Left lobe of liver (tissue), 2 donors: ENCODE results near the gene TTLL8. TPM values are rescaled to one million over a fixed set of nuclear protein-coding genes. Genes with fewer than 3 reads are reported as not detected.

Experiments
- ATAC-seq: fragments of 200-7000 bp; cut with Tn5 transposase; one replicate; pipeline ENCODE4 v1.9.1; 2020; ENCODE audit warnings: mild to moderate bottlenecking, moderate library complexity
- DNase-seq: peaks from one replicate; pipeline ENCODE4 v3.0.0-alpha.2; 2020; ENCODE audit warnings: low spot score
- total RNA-seq: library from RNA; stranded (reverse); gene quantifications from one replicate; pipeline ENCODE4 v1.2.1, GENCODE V29; 2021
- donor health status: DM: no; HTN: no; CAD: no; lungs with moderate emphysema.
- donor health status: DM: no; HTN: yes; CAD: no.

Gene TTLL8
- total RNA-seq, 1 donor from 2014 or later: not detected

DNA sequence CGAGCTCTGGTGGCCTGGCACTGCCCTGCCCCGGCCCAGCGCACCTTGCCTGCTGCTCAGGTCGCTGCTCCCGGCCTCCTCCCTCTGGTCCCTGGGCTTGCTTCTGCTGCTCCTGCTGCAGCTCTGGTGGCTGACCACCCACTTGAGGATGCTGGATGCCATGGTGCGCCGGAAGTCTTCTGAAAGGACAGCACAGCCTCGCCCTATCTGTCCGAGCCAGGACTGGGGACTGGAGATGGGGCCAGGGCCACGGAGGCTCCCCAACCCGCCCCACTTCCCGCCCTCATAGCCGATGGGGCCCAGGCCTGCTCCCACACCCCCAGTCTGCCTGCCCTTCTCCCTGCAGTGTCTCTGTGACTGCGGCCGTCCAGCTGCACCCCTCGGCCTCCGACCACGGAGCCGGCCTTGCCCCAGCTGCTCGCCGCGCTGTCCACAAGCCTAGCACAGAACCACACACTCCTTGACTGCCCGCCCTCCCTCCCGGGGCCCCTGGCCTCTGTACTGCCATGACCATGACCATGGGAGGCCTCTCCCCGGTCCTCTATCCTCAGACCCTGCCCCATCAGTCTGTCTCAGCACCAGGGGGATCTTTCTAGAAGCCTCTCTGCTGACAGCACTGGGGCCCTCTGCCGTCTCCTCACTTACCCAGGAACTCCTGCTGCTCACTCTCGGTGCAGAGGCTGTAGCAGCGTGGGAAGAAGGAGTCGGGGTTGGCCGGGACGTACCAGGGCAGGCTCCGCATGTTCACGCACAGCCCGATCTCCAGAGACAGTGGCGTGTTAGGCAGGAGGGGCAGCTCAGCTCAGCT is 12.7 kb downstream of the TTLL8 start:
- no peak for ATAC-seq
- DNase-seq: no peak

- DNase-seq: no peak
- no peak for ATAC-seq
Measured at GRCh38 chr22:50044485-50045118, 13.5 kb downstream of the TTLL8 start.

DNA sequence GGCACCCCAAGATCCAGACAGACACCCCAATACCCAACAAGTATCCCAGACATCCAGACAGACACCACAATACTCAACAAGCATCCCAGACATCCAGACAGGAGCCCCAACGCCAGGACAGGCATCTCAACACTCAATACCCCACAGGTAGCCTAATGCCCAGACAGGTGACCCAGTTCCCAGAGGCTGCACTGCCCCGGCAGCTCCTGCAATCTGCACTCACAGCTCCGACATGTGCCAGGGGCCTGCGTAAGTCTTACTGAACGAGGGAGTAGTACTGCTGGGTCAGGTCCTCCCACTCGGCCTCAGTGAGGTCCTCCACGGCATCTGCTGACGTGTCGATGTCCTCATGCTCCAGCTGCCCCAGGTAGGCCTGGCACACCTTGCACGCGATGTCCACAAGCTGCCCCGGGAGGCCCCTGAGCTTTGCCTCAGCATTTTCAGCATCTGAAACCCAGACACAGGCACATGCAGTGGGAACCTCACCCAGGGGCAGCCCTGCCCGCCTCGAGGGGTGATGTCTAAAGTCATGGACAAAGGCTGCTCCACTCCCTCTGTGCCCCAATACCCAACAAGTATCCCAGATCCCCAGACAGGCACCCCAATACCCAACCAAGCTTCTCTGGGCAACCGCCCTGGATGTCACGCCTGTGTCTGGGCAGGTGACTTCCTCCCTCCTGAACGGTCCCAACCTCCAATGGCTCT is 16.6 kb downstream of the TTLL8 start:
- ATAC-seq: no peak
- DNase-seq: no peak

DNA sequence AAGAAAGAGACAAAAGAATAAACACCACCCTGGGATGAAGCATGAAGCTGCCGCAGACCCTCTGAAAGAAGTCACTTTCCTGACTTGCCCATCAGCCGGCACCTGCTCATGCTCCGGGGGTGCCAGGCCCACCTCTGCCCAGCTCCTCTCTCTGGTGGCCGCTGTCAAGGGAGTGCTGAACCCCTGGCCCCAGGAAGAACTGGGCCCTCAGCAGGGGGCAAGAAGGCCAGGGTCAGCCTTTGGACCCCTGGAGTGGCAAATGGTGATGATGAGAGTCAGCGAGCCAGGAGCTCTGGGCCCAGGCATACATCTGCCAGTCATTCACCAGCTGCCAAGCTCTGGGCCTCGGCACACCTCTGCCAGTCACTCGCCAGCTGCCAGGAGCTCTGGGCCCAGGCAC is 17.4 kb downstream of the TTLL8 start:
- ATAC-seq (no peak), DNase-seq (no peak)

DNA sequence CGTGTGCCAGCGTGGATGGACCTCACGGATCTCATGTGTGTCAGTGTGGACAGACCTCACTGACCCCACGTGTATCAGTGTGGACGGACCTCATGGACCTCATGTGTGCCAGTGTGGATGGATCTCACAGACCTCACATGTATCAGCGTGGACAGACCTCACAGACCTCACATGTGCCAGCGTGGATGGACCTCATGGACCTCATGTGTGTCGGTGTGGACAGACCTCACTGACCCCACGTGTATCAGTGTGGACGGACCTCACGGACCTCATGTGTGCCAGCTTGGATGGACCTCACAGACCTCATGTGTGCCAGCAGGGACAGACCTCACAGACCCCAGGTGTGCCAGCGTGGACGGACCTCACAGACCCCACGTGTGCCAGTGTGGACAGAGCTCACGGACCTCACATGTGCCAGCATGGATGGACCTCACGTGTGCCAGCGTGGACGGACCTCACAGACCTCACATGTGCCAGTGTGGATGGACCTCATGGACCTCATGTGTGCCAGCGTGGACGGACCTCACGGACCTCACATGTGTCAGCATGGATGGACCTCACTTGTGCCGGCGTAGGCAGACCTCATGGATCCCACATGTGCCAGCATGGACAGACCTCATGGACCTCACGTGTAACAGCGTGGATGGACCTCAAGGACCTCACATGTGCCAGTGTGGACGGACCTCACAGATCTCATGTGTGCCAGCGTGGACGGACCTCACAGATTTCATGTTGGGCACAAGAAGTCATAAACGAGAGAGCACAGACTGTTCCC is 18.2 kb downstream of the TTLL8 start:
- DNase-seq: no peak
- ATAC-seq: no peak

- no peak for DNase-seq
- ATAC-seq: no peak
Measured at GRCh38 chr22:50035976-50036724, 21.9 kb downstream of the TTLL8 start.

- DNase-seq: no peak
Measured at GRCh38 chr22:50035131-50035881, 22.8 kb downstream of the TTLL8 start.

GRCh38 chr22:50034126-50035081 is 23.7 kb downstream of the TTLL8 start:
- ATAC-seq (no peak), DNase-seq (no peak)

More at GRCh38 chr22:50035131-50035881, 22.8 kb downstream of the TTLL8 start:
- ATAC-seq: no peak

GRCh38 chr22:50032941-50033601 is 25.0 kb downstream of the TTLL8 start:
- no peak for ATAC-seq
- no peak for DNase-seq

GRCh38 chr22:50032109-50032871 is 25.8 kb downstream of the TTLL8 start:
- no peak for ATAC-seq
- DNase-seq: no peak

DNA sequence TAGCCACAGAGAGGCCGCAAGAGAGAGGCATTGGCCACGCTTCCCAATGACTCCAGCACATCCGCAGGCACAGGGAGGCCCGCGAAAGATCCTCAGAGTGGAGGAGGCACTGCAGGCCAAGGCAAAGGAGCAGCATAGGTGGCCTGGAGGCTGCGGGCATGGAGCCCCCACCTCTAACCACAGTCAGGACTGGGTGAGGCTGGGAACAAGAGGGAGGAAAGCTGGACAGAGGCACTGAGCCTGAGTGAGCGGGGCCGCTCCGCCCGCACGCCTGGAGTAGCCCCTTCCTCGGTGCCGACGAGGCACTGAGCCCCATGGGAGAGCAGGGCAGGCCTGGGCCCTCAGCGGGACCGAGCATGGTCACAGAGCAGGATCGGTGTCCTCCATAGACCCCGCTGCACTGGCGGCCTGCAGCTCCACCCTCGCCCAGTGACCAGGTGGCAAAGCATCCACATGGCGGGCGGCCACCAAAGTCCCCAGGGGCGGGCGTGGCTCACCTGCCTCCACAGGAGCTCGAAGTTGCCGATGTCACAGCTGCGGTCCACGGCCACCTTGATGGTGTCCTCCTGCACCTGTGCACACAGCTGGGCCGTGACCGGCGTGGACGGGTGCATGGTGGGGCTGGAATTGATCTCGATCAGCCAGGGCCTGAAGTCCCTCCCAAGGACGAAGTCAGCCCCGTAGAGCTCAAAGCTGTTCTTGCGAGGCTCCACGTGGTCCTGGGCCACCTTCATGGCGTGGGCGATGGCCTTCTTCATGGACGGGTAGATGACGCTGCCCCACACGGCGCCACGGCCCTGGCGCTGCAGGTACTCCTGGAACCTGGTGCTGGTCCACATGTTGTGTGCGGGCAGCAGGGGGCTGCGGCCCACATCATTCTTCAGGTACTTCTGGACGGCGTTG is 26.7 kb downstream of the TTLL8 start:
- DNase-seq: no peak
- ATAC-seq: no peak

- peak; percentile 91 for ATAC-seq
Measured at GRCh38 chr22:50030297-50031188, 27.6 kb downstream of the TTLL8 start.

DNA sequence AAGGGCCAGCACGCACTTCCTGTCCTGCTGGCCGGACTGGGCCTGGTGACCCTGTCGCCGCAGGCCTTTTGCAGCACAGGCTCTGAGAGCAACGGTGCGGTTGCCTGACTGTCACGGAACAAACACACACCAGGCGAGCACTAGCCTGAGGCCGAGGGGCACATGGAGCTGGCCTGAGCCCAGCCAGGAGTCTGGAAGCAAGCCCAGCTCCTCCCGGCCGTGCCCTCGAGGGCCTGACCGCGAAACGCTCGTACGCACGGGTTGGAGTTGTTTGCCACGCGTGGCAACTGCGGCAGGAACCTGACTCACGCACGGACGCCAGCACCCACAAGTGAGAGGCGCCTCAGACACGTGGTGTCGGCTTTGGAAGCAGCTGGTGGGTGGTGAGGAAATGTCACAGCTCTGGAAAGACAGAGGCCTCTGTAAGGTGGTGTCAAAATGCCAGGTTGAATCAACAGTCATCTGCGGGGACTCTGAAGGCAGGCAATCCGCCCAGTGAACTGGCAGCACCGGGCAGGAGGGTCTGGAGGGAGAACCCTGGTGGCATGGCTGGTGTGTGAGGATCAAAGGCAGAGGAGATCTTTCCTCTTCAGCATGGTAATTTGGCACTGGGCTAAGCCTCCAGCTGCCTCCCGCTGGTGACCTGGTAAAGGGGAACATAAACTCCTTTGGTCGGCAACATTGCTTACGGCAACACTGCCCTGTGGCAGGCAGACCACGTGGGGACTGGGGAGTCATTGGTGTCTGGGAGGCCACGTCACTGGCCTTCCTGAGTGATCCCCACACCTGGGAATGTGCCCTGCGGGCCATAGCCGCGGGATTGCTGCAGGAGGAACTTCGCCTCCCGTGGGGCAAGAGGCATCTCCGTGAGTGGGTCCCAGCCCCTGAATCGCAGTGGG is 30.2 kb downstream of the TTLL8 start:
- DNase-seq: no peak

More at GRCh38 chr22:50030297-50031188, 27.6 kb downstream of the TTLL8 start:
- peak; percentile 73 for DNase-seq

DNA sequence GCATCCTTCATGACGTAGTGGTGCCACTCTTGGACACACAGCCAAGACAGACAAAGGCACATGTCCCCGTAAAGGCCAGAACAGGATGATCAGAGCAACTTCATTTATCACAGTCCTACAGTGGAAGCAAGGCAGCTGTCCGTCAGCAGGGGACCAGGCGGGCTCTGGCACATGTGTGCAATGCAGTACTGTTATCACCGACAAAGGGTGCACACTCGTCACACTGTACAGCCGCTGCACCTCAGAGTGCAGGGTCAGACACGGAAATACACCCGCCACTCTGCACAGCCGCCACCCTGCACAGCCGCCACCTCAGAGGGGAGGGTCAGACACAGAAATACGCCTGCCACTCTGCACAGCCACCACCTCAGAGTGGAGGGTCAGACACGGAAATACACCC is 32.1 kb downstream of the TTLL8 start:
- ATAC-seq (no peak), DNase-seq (no peak)

More for the DNA sequence above, 30.2 kb downstream of the TTLL8 start:
- ATAC-seq: peak; percentile 30
